NCI-H2107 treated with DMSO at 0.1 percent for 48 hours (cell line): ENCODE measurements around the gene BAIAP2.

Source experiments
- DNase-seq: peaks from one replicate; lab custom pipeline; 2025; ENCODE audit not compliant: unreplicated experiment; lab: John Stamatoyannopoulos, UW

Gene BAIAP2

GRCh38 chr17:81121841-81122733 is 87.1 kb downstream of the BAIAP2 start:
- no peak for DNase-seq

- DNase-seq: no peak
Measured at GRCh38 chr17:81123052-81124048, 88.4 kb downstream of the BAIAP2 start.

- DNase-seq: no peak
Measured at GRCh38 chr17:81124377-81124776, 89.4 kb downstream of the BAIAP2 start.

- DNase-seq: no peak
Measured at GRCh38 chr17:81125573-81126081, 90.7 kb downstream of the BAIAP2 start.

- DNase-seq: no peak
Measured at GRCh38 chr17:81126281-81127132, 91.6 kb downstream of the BAIAP2 start.

- no peak for DNase-seq
Measured at GRCh38 chr17:81127133-81127455, 92.1 kb downstream of the BAIAP2 start.

GRCh38 chr17:81127526-81128177 is 92.7 kb downstream of the BAIAP2 start:
- no peak for DNase-seq

GRCh38 chr17:81128338-81128737 is 93.4 kb downstream of the BAIAP2 start:
- no peak for DNase-seq

- no peak for DNase-seq
Measured at GRCh38 chr17:81128774-81129173, 93.8 kb downstream of the BAIAP2 start.

GRCh38 chr17:81129289-81129688 is 94.3 kb downstream of the BAIAP2 start:
- no peak for DNase-seq

- no peak for DNase-seq
Measured at GRCh38 chr17:81129711-81130367, 94.9 kb downstream of the BAIAP2 start.

- DNase-seq: no peak
Measured at GRCh38 chr17:81130385-81131361, 95.7 kb downstream of the BAIAP2 start.

- DNase-seq: no peak
Measured at GRCh38 chr17:81131486-81132196, 96.7 kb downstream of the BAIAP2 start.

GRCh38 chr17:81132197-81132540 is 97.2 kb downstream of the BAIAP2 start:
- DNase-seq: no peak

GRCh38 chr17:81132770-81133723 is 98.1 kb downstream of the BAIAP2 start:
- no peak for DNase-seq

GRCh38 chr17:81134064-81134781 is 99.3 kb downstream of the BAIAP2 start:
- DNase-seq: no peak
